Type B pancreatic cell (in vitro differentiated cells): ENCODE measurements around the gene TYW3. TPM values are rescaled to one million over a fixed set of nuclear protein-coding genes. Genes with fewer than 3 reads are reported as not detected.

Source experiments
- DNase-seq: peaks from one replicate; pipeline ENCODE4 v3.0.0; 2021; ENCODE audit warnings: mixed read lengths; ENCODE audit not compliant: unreplicated experiment; ENCODE audit errors: extremely low spot score
- H3K27ac Mint-ChIP-seq: 2 replicates; pipeline ENCODE4 v1.8.0; 2021; ENCODE audit warnings: mild to moderate bottlenecking, mixed read lengths
- H3K27me3 Mint-ChIP-seq: 2 replicates; pipeline ENCODE4 v1.8.0; 2021; ENCODE audit warnings: mixed read lengths
- H3K36me3 Mint-ChIP-seq: 2 replicates; pipeline ENCODE4 v1.8.0; 2021; ENCODE audit warnings: mixed read lengths
- H3K4me1 Mint-ChIP-seq: one replicate; pipeline ENCODE4 v1.8.0; 2021; ENCODE audit warnings: mixed read lengths; ENCODE audit not compliant: unreplicated experiment
- H3K4me3 Mint-ChIP-seq: 2 replicates; pipeline ENCODE4 v1.8.0; 2021; ENCODE audit warnings: mild to moderate bottlenecking, mixed read lengths
- H3K9me3 Mint-ChIP-seq: 2 replicates; pipeline ENCODE4 v1.8.0; 2021; ENCODE audit warnings: mixed read lengths
- CTCF ChIP-seq: fragments of 200-600 bp; sonication (generic); conservative IDR thresholded peaks from 2 replicates; pipeline ENCODE4 v1.5.0; 2021; ENCODE audit warnings: antibody characterized with exemption, mild to moderate bottlenecking
- total RNA-seq: library from RNA; stranded (reverse); gene quantifications from 2 replicates; pipeline ENCODE4 v1.2.1, GENCODE V29; 2021; ENCODE audit warnings: low replicate concordance

Gene TYW3
- total RNA-seq, 1 donor from 2014 or later = 12.7 TPM

- Mint-ChIP-seq H3K9me3 (no peaks in the 10 kb centered on the region), H3K36me3 (no peaks in the 10 kb centered on the region), H3K4me1 (no peaks in the 10 kb centered on the region), H3K4me3 (no peak overlapping the region), H3K27me3 (peaks cover 5% of the 10 kb centered on the region), H3K27ac (no peak overlapping the region)
- DNase-seq = no peak
- TF ChIP-seq CTCF = no peak
Measured at GRCh38 chr1:74811436-74812179, 78.7 kb downstream of the TYW3 start.

GRCh38 chr1:74812180-74812541 lies 79.2 kb downstream of the TYW3 start:
- H3K4me3 Mint-ChIP-seq = no peak overlapping the region
- no peaks in the 10 kb centered on the region for H3K9me3 Mint-ChIP-seq
- TF ChIP-seq CTCF = no peak
- no peak overlapping the region for H3K27ac Mint-ChIP-seq
- peaks cover 5% of the 10 kb centered on the region for H3K27me3 Mint-ChIP-seq
- DNase-seq = no peak
- H3K4me1 Mint-ChIP-seq = no peaks in the 10 kb centered on the region
- H3K36me3 Mint-ChIP-seq = no peaks in the 10 kb centered on the region

Other genes starting within 250 kb of the TYW3 start
- not detected in 2 replicates for gene LRRC53, start 220.5 kb upstream of the TYW3 start, total RNA-seq
- gene ERICH3, start 59.4 kb upstream of the TYW3 start, total RNA-seq = 0.24 and 0.29 TPM in 2 replicates
- gene CRYZ, start 102 bp upstream of the TYW3 start, total RNA-seq = 17.3 and 25.8 TPM in 2 replicates